TTC549 (cell line): ENCODE results near the gene C1QTNF12.
"Not testable (repeated sequence)": the region's sequence is repeated elsewhere in the genome, so short reads cannot be mapped to it uniquely, and the experiment has no call there.

ENCODE experiments used
- FAIRE-seq: peaks from 2 replicates; lab custom pipeline; 2012; peaks lifted over from hg19 to GRCh38; lab: Jason Lieb, UNC

Gene C1QTNF12

DNA sequence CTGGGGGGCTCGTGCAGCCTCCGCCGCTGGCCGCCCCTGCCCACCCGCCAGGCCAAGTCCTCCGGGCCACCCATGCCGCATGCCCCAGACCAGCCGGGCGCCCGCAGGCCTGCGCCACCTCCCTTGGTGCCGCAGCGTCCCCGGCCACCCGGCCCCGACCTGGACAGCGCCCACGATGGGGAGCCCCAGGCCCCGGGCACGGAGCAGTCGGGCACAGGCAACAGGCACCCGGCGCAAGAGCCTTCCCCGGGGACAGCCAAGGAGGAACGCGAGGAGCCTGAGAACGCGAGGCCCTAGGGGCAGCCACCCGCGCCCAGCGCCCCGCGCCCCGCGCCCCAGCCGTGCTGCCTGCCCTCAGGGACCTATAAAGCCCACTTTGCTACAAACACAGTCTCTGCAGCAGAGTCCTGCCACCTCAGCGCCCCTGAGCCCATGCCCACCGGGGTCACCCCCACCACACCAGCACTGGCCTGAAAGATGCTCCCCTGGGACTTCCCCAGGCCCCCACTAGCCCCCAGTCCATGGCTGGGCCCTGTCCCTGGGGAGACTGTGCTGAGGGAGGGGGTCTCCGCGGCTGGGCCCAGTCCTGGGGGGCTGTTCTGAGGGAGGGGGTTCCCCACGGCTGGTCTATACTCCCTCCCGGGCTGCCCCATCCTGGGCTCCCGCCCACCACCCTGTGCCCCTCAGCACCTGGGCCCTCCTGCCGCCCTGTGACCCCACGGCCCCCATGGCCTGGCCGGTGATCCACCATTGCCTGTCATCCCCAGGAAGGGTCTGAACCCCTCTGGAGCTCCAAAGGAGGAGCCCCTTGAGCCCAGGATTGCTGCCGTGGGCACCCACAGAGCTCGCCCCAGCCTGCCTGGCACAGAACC is 48.7 kb downstream of the C1QTNF12 start:
- no peak for FAIRE-seq

GRCh38 chr1:1197188-1197500 is 49.4 kb downstream of the C1QTNF12 start:
- no peak for FAIRE-seq

- no peak for FAIRE-seq
Observed at GRCh38 chr1:1196431-1197187, 49.9 kb downstream of the C1QTNF12 start.

- not testable (repeated sequence) for FAIRE-seq
Observed at GRCh38 chr1:1195726-1196125, 50.8 kb downstream of the C1QTNF12 start.

- no peak for FAIRE-seq
Observed at GRCh38 chr1:1194723-1195122, 51.8 kb downstream of the C1QTNF12 start.
